Hepatocyte (in vitro differentiated cells): ENCODE data around the gene LSM11.

Experiments used
- EZH2 ChIP-seq: fragments of 200-600 bp; sonication (generic); IDR thresholded peaks from 2 replicates; pipeline ENCODE4 v1.6.1; 2016; ENCODE audit warnings: antibody characterized with exemption, mild to moderate bottlenecking, borderline replicate concordance
- TF ChIP-seq, protein P1 (sequence below): fragments of 200-600 bp; sonication (generic); IDR thresholded peaks from 2 replicates; pipeline ENCODE4 v1.5.1; 2016; ENCODE audit warnings: antibody characterized with exemption, mild to moderate bottlenecking; ENCODE audit not compliant: poor library complexity

DNA sequence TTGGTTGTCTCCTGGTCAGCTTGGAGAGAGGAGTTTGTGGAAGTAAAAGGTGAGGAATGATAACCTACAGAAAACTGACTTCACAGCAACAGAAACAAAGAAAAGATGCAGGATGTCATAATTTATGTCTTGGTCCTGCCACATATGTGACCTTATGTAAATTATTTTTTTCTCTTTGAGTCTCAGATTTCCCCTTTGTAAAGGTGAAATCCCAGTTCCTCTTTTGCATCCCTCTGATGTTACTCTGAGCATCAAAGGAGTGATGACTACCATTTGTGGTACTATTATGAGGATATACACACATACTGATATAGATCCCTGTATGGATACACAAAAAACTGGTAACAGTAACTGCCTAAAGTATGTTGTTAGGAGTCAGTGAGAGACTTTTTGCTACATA is 13.7 kb upstream of the LSM11 start:
- TF ChIP-seq, protein P1, sequence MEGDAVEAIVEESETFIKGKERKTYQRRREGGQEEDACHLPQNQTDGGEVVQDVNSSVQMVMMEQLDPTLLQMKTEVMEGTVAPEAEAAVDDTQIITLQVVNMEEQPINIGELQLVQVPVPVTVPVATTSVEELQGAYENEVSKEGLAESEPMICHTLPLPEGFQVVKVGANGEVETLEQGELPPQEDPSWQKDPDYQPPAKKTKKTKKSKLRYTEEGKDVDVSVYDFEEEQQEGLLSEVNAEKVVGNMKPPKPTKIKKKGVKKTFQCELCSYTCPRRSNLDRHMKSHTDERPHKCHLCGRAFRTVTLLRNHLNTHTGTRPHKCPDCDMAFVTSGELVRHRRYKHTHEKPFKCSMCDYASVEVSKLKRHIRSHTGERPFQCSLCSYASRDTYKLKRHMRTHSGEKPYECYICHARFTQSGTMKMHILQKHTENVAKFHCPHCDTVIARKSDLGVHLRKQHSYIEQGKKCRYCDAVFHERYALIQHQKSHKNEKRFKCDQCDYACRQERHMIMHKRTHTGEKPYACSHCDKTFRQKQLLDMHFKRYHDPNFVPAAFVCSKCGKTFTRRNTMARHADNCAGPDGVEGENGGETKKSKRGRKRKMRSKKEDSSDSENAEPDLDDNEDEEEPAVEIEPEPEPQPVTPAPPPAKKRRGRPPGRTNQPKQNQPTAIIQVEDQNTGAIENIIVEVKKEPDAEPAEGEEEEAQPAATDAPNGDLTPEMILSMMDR: no peak
- no peak for TF ChIP-seq EZH2
